Transverse colon (tissue), 4 donors: ENCODE measurements around the gene MED27. TPM values are rescaled to one million over a fixed set of nuclear protein-coding genes. Genes with fewer than 3 reads are reported as not detected.

Experiments
- DNase-seq: peaks from one replicate; pipeline ENCODE4 v3.0.0-alpha.2; 2019
- H3K27ac ChIP-seq, 4 donors: fragments of 200-600 bp; sonication (generic); 2 replicates each; pipeline ENCODE4 v1.5.1; 2016 to 2018; ENCODE audit warnings: inconsistent platforms in 4 of 4
- H3K27me3 ChIP-seq: fragments of 200-600 bp; sonication (generic); 2 replicates; pipeline ENCODE4 v1.5.1; 2017; ENCODE audit warnings: inconsistent platforms
- H3K36me3 ChIP-seq, 4 donors: fragments of 200-600 bp; sonication (generic); 2 replicates each; pipeline ENCODE4 v1.5.1; 2017 to 2019; ENCODE audit warnings: inconsistent platforms in 4 of 4
- H3K4me1 ChIP-seq, 4 donors: fragments of 200-600 bp; sonication (generic); 2 replicates each; pipeline ENCODE4 v1.5.1; 2017 to 2020; ENCODE audit warnings: inconsistent platforms in 4 of 4
- H3K4me3 ChIP-seq, 4 donors: fragments of 200-600 bp; sonication (generic); 1 replicate in 1 of 4; 2 replicates in 3 of 4; pipeline versions ENCODE4 v1.5.1 to v1.6.1; 2017 to 2019; ENCODE audit warnings: inconsistent platforms in 4 of 4
- H3K9me3 ChIP-seq, 2 donors: fragments of 200-600 bp; sonication (generic); 2 replicates each; pipeline ENCODE4 v1.5.1; 2017 to 2019; ENCODE audit warnings: inconsistent platforms in 2 of 2
- CTCF ChIP-seq, 5 experiments: fragments of 200-600 bp in 3 of 5; fragments of 450-650 bp in 2 of 5; sonication (generic) in 3 of 5; IDR thresholded peaks; 1 replicate in 2 of 5; 2 replicates in 3 of 5; pipeline ENCODE4 v1.5.1; 2016 to 2017; ENCODE audit warnings: antibody characterized with exemption in 5 of 5, inconsistent platforms in 3 of 5, mild to moderate bottlenecking in 2 of 5, moderate library complexity in 1 of 5
- EP300 ChIP-seq: sonication (generic); formaldehyde crosslinking; IDR thresholded peaks from one replicate; pipeline ENCODE4 v1.6.1; 2017; ENCODE audit warnings: antibody characterized with exemption, low read depth
- POLR2A ChIP-seq: fragments of 450-650 bp; IDR thresholded peaks from one replicate; pipeline ENCODE4 v1.6.1; 2016; ENCODE audit warnings: antibody characterized with exemption, mild to moderate bottlenecking, moderate library complexity
- POLR2AphosphoS5 ChIP-seq, 3 donors: sonication (generic); formaldehyde crosslinking; IDR thresholded peaks; one replicate each; pipeline ENCODE4 v1.6.1; 2016; ENCODE audit warnings: antibody characterized with exemption in 3 of 3
- WGBS, 2 donors: methylation state at CpG; one replicate each; pipeline ENCODE4 v1.1.5; 2018; ENCODE audit warnings: low coverage in 1 of 2; 5-methylcytosine and 5-hydroxymethylcytosine counted together
- in situ Hi-C, 4 donors: fragments of 200-750 bp; cut with MboI; loops; one replicate each; pipeline versions ENCODE4 v1.15.0 to v1.15.1; 2017; ENCODE audit warnings: low sequenced_read_pairs in 3 of 4, low pct_ligation_motif_present in 1 of 4, low pct_unique_long_range_greater_than_20kb in 1 of 4
- intact Hi-C: fragments of 100-400 bp; cut with DNase I; formaldehyde crosslinking; loops from one replicate; pipeline ENCODE4 v1.15.1; 2023; ENCODE audit warnings: low total_unique reads
- total RNA-seq, 4 donors: library from RNA; depleted of rRNA; stranded (reverse); fragments of >200 nt; gene quantifications; one replicate each; pipeline ENCODE4 v1.1.0, GENCODE V29; 2016

Gene MED27
- total RNA-seq, 4 donors from 2014 or later, result 2.6 to 12.6 (median 7.1) TPM

GRCh38 chr9:131876486-131876885 lies 203.2 kb downstream of the MED27 start:
- no peak overlapping the region for H3K27ac ChIP-seq
- no peak for DNase-seq
- intact Hi-C loops, result no loop called here
- H3K27me3 ChIP-seq, result no peaks in the 10 kb centered on the region
- H3K9me3 ChIP-seq, result no peaks in the 10 kb centered on the region
- in situ Hi-C loops, result no loop called here
- no peak overlapping the region for H3K4me3 ChIP-seq
- no peaks in the 10 kb centered on the region for H3K36me3 ChIP-seq
- no peaks in the 10 kb centered on the region for H3K4me1 ChIP-seq
- 94% methylated on average over 16 of the region's 16 CpGs; no CpG with 5 or more reads in 1 of the 2 donors for WGBS, 2 donors
- no peak for TF ChIP-seq POLR2A
- no peak for TF ChIP-seq POLR2AphosphoS5 (IDR thresholded peaks at IDR 0.05)
- no peak for TF ChIP-seq EP300
- TF ChIP-seq CTCF (IDR thresholded peaks at IDR 0.05), result no peak

GRCh38 chr9:131875828-131876485 lies 203.7 kb downstream of the MED27 start:
- Histone ChIP-seq H3K9me3 (no peaks in the 10 kb centered on the region), H3K36me3 (no peaks in the 10 kb centered on the region), H3K27me3 (no peaks in the 10 kb centered on the region), H3K4me1 (no peaks in the 10 kb centered on the region), H3K4me3 (no peak overlapping the region), H3K27ac (no peak overlapping the region)
- DNase-seq, result no peak
- 92% methylated on average over 17 of the region's 17 CpGs; no CpG with 5 or more reads in 1 of the 2 donors for WGBS, 2 donors
- intact Hi-C loops (no loop called here), in situ Hi-C loops (no loop called here)
- no peak for TF ChIP-seq POLR2AphosphoS5 (IDR thresholded peaks at IDR 0.05)
- TF ChIP-seq CTCF (IDR thresholded peaks at IDR 0.05), result no peak
- TF ChIP-seq POLR2A, result no peak
- TF ChIP-seq EP300, result no peak

GRCh38 chr9:131874916-131875670 lies 204.6 kb downstream of the MED27 start:
- Histone ChIP-seq H3K36me3 (no peaks in the 10 kb centered on the region), H3K4me1 (no peaks in the 10 kb centered on the region), H3K27ac (no peak overlapping the region), H3K27me3 (no peaks in the 10 kb centered on the region), H3K9me3 (no peaks in the 10 kb centered on the region), H3K4me3 (no peak overlapping the region)
- TF ChIP-seq EP300, result no peak
- no peak for TF ChIP-seq CTCF (IDR thresholded peaks at IDR 0.05)
- TF ChIP-seq POLR2AphosphoS5 (IDR thresholded peaks at IDR 0.05), result no peak
- no peak for TF ChIP-seq POLR2A
- no peak for DNase-seq
- 94% methylated on average over 12 of the region's 12 CpGs; no CpG with 5 or more reads in 1 of the 2 donors for WGBS, 2 donors
- in situ Hi-C loops, result no loop called here
- intact Hi-C loops, result no loop called here

GRCh38 chr9:131874447-131874846 lies 205.2 kb downstream of the MED27 start:
- in situ Hi-C loops, result no loop called here
- H3K4me3 ChIP-seq, result no peak overlapping the region
- H3K9me3 ChIP-seq, result no peaks in the 10 kb centered on the region
- WGBS, 2 donors, result 81 to 90% methylated on average over 2 to 12 of the region's 12 CpGs
- no peaks in the 10 kb centered on the region for H3K27me3 ChIP-seq
- no peak overlapping the region for H3K27ac ChIP-seq
- no peak for TF ChIP-seq POLR2A
- TF ChIP-seq POLR2AphosphoS5 (IDR thresholded peaks at IDR 0.05), result no peak
- no peak for TF ChIP-seq CTCF (IDR thresholded peaks at IDR 0.05)
- TF ChIP-seq EP300, result no peak
- DNase-seq, result no peak
- intact Hi-C loops, result no loop called here
- no peaks in the 10 kb centered on the region for H3K36me3 ChIP-seq
- H3K4me1 ChIP-seq, result no peaks in the 10 kb centered on the region
